Hematopoietic multipotent progenitor cell treated with erythropoietin and hydrocortisone succinate and interleukin-3 and kit ligand, for 17 days (in vitro differentiated cells): Measurements from ENCODE around the gene GPR26.

Source experiments
- DNase-seq: peaks from one replicate; pipeline ENCODE4 v3.0.0-alpha.2; 2015; ENCODE audit warnings: low spot score

The GPR26 gene

GRCh38 chr10:123666318-123667236 is at the start of gene GPR26:
GPR26 (plus strand) TSS chr10:123666355; CDS start chr10:123666408, 53 bp downstream.
- DNase-seq, result no peak

- DNase-seq, result no peak
These were observed 47.9 kb upstream of the GPR26 start for GRCh38 chr10:123618224-123618623.

- no peak for DNase-seq
These were observed 46.9 kb upstream of the GPR26 start for GRCh38 chr10:123619067-123619855.

GRCh38 chr10:123620621-123621020 is 45.5 kb upstream of the GPR26 start:
- DNase-seq, result no peak

- no peak for DNase-seq
These were observed 44.7 kb upstream of the GPR26 start for GRCh38 chr10:123621492-123621891.

GRCh38 chr10:123621916-123622315 is 44.2 kb upstream of the GPR26 start:
- no peak for DNase-seq

GRCh38 chr10:123622381-123622780 is 43.8 kb upstream of the GPR26 start:
- no peak for DNase-seq

GRCh38 chr10:123624086-123624485 is 42.1 kb upstream of the GPR26 start:
- DNase-seq, result no peak

GRCh38 chr10:123633106-123633505 is 33.0 kb upstream of the GPR26 start:
- no peak for DNase-seq

- no peak for DNase-seq
These were observed 32.5 kb upstream of the GPR26 start for GRCh38 chr10:123633636-123634035.

- no peak for DNase-seq
These were observed 31.9 kb upstream of the GPR26 start for GRCh38 chr10:123634221-123634620.

- no peak for DNase-seq
These were observed 31.0 kb upstream of the GPR26 start for GRCh38 chr10:123635131-123635530.

- DNase-seq, result no peak
These were observed 30.4 kb upstream of the GPR26 start for GRCh38 chr10:123635745-123636144.

- no peak for DNase-seq
These were observed 29.4 kb upstream of the GPR26 start for GRCh38 chr10:123636598-123637325.

GRCh38 chr10:123637326-123637880 is 28.8 kb upstream of the GPR26 start:
- DNase-seq, result no peak

GRCh38 chr10:123639131-123639530 is 27.0 kb upstream of the GPR26 start:
- DNase-seq, result no peak

GRCh38 chr10:123640016-123640535 is 26.1 kb upstream of the GPR26 start:
- no peak for DNase-seq

- no peak for DNase-seq
These were observed 23.9 kb upstream of the GPR26 start for GRCh38 chr10:123642293-123642692.

GRCh38 chr10:123642697-123643096 is 23.5 kb upstream of the GPR26 start:
- DNase-seq, result no peak

- DNase-seq, result no peak
These were observed 22.8 kb upstream of the GPR26 start for GRCh38 chr10:123643315-123643714.

GRCh38 chr10:123645016-123645415 is 21.1 kb upstream of the GPR26 start:
- no peak for DNase-seq

GRCh38 chr10:123645615-123646014 is 20.5 kb upstream of the GPR26 start:
- DNase-seq, result no peak
